ENCODE measurements around the gene TFR2. TPM values are rescaled to one million over a fixed set of nuclear protein-coding genes. Genes with fewer than 3 reads are reported as not detected.
A peak's percentile ranks its signal among the peaks of the same experiment; 100 is the strongest.

Gene TFR2
- total and polyA plus RNA-seq, 2 of the 13 experiments (the other 11 are each of a cell fraction or from before 2014, with no cell fraction given): 36.9 to 64.2 TPM

DNA sequence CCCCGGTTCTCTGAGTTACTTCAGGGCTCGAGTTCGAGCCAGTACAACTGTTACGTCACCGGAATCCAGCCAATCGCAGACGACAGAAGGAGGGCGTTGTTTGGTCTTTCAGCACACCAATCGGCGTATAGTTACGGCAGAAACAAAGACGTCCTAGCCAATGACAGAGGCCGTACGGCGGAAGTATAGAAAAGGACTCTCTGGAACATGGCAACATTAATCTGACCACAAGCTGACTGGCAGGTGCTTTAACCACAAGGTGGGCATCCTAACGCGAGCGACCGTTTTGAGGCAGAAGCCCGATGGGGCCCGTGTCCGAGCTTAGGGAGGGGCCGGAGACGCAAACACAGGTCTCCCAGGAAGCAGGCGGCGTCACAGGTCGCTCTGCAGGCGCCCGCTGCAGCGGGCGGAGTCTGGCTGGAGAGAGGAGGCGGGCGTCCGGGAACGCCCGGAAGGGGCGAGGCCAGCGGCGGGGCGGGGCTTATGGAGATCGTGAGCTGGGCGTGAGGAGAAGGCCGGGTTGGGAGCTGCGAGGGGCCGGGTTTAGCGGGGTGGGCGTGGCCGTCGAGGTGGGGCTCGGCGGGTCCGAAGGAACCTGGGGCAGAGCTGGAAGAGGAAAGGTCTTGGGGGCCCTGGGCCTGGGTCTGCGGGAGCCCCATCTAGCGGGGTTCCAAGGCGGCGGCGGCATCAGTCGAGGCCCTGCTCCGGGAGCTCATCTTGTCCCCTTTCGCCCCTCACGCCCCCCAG is 29.2 kb downstream of the TFR2 start, which contains the start of gene MOSPD3 (continued):
- TF ChIP-seq, protein P1, sequence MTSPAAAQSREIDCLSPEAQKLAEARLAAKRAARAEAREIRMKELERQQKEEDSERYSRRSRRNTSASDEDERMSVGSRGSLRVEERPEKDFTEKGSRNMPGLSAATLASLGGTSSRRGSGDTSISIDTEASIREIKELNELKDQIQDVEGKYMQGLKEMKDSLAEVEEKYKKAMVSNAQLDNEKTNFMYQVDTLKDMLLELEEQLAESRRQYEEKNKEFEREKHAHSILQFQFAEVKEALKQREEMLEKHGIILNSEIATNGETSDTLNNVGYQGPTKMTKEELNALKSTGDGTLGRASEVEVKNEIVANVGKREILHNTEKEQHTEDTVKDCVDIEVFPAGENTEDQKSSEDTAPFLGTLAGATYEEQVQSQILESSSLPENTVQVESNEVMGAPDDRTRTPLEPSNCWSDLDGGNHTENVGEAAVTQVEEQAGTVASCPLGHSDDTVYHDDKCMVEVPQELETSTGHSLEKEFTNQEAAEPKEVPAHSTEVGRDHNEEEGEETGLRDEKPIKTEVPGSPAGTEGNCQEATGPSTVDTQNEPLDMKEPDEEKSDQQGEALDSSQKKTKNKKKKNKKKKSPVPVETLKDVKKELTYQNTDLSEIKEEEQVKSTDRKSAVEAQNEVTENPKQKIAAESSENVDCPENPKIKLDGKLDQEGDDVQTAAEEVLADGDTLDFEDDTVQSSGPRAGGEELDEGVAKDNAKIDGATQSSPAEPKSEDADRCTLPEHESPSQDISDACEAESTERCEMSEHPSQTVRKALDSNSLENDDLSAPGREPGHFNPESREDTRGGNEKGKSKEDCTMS (CRISPR knock-in tag; conservative IDR thresholded peaks at IDR 0.05): no peak
- no peak for TF ChIP-seq IKZF1 (IDR thresholded peaks at IDR 0.05)
- TF ChIP-seq STAT5B (CRISPR knock-in tag; IDR thresholded peaks at IDR 0.05): no peak
- no peak for TF ChIP-seq MTF2 (CRISPR knock-in tag; IDR thresholded peaks at IDR 0.05; ENCODE audit: borderline replicate concordance)
- 0 out of 2 replicates have a peak, but pooled peaks have one; percentile 45 for TF ChIP-seq ZNF724P (CRISPR knock-in tag; IDR thresholded peaks at IDR 0.05; ENCODE audit: borderline replicate concordance)
- TF ChIP-seq, protein P2, sequence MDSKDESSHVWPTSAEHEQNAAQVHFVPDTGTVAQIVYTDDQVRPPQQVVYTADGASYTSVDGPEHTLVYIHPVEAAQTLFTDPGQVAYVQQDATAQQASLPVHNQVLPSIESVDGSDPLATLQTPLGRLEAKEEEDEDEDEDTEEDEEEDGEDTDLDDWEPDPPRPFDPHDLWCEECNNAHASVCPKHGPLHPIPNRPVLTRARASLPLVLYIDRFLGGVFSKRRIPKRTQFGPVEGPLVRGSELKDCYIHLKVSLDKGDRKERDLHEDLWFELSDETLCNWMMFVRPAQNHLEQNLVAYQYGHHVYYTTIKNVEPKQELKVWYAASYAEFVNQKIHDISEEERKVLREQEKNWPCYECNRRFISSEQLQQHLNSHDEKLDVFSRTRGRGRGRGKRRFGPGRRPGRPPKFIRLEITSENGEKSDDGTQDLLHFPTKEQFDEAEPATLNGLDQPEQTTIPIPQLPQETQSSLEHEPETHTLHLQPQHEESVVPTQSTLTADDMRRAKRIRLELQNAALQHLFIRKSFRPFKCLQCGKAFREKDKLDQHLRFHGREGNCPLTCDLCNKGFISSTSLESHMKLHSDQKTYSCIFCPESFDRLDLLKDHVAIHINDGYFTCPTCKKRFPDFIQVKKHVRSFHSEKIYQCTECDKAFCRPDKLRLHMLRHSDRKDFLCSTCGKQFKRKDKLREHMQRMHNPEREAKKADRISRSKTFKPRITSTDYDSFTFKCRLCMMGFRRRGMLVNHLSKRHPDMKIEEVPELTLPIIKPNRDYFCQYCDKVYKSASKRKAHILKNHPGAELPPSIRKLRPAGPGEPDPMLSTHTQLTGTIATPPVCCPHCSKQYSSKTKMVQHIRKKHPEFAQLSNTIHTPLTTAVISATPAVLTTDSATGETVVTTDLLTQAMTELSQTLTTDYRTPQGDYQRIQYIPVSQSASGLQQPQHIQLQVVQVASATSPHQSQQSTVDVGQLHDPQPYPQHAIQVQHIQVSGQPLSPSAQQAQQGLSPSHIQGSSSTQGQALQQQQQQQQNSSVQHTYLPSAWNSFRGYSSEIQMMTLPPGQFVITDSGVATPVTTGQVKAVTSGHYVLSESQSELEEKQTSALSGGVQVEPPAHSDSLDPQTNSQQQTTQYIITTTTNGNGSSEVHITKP (CRISPR knock-in tag; IDR thresholded peaks at IDR 0.05; ENCODE audit: low read depth): no peak
- TF ChIP-seq, protein P3, sequence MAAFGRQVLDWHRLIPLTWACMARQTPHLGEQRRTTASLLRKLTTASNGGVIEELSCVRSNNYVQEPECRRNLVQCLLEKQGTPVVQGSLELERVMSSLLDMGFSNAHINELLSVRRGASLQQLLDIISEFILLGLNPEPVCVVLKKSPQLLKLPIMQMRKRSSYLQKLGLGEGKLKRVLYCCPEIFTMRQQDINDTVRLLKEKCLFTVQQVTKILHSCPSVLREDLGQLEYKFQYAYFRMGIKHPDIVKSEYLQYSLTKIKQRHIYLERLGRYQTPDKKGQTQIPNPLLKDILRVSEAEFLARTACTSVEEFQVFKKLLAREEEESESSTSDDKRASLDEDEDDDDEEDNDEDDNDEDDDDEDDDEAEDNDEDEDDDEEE (CRISPR knock-in tag; IDR thresholded peaks at IDR 0.05): no peak
- peak; percentile 25; the same call in 1 of the 2 replicates for TF ChIP-seq FOXK1 (CRISPR knock-in tag; IDR thresholded peaks at IDR 0.05; ENCODE audit: borderline replicate concordance, low read depth)
- peak; percentile 63; the same call in 1 of the 2 replicates for TF ChIP-seq NKX3-1 (CRISPR knock-in tag; IDR thresholded peaks at IDR 0.05)
- TF ChIP-seq ZFP36L2 (CRISPR knock-in tag; IDR thresholded peaks at IDR 0.05): no peak
- TF ChIP-seq KDM6A (CRISPR knock-in tag; IDR thresholded peaks at IDR 0.05; ENCODE audit: low read depth): no peak
- TF ChIP-seq, protein P4, sequence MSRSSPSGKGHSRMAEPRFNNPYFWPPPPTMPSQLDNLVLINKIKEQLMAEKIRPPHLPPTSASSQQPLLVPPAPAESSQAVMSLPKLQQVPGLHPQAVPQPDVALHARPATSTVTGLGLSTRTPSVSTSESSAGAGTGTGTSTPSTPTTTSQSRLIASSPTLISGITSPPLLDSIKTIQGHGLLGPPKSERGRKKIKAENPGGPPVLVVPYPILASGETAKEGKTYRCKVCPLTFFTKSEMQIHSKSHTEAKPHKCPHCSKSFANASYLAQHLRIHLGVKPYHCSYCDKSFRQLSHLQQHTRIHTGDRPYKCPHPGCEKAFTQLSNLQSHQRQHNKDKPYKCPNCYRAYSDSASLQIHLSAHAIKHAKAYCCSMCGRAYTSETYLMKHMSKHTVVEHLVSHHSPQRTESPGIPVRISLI (CRISPR knock-in tag; IDR thresholded peaks at IDR 0.05; ENCODE audit: borderline replicate concordance): no peak
- no peak for TF ChIP-seq ZNF20 (CRISPR knock-in tag; IDR thresholded peaks at IDR 0.05)
- TF ChIP-seq FOXO1 (CRISPR knock-in tag; IDR thresholded peaks at IDR 0.05): no peak
- 0 out of 2 replicates have a peak, but pooled peaks have one; percentile 59 for TF ChIP-seq KLF9 (CRISPR knock-in tag; IDR thresholded peaks at IDR 0.05; ENCODE audit: low read depth)
- TF ChIP-seq, protein P5, sequence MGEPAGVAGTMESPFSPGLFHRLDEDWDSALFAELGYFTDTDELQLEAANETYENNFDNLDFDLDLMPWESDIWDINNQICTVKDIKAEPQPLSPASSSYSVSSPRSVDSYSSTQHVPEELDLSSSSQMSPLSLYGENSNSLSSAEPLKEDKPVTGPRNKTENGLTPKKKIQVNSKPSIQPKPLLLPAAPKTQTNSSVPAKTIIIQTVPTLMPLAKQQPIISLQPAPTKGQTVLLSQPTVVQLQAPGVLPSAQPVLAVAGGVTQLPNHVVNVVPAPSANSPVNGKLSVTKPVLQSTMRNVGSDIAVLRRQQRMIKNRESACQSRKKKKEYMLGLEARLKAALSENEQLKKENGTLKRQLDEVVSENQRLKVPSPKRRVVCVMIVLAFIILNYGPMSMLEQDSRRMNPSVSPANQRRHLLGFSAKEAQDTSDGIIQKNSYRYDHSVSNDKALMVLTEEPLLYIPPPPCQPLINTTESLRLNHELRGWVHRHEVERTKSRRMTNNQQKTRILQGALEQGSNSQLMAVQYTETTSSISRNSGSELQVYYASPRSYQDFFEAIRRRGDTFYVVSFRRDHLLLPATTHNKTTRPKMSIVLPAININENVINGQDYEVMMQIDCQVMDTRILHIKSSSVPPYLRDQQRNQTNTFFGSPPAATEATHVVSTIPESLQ (CRISPR knock-in tag; conservative IDR thresholded peaks at IDR 0.05): no peak
- TF ChIP-seq NFIB (CRISPR knock-in tag; IDR thresholded peaks at IDR 0.05; ENCODE audit: borderline replicate concordance): no peak
- peak; percentile 69; the same call in 1 of the 2 replicates for TF ChIP-seq KLF12 (CRISPR knock-in tag; IDR thresholded peaks at IDR 0.05; ENCODE audit: borderline replicate concordance)
- TF ChIP-seq PRPF4 (IDR thresholded peaks at IDR 0.05; ENCODE audit: low read depth, low read length, poor library complexity, severe bottlenecking): no peak
